AG10803 (cell line): ENCODE data around the gene POSTN.

Source experiments
- DNase-seq: peaks from one replicate; pipeline ENCODE4 v3.0.0; 2010; ENCODE audit warnings: low read depth
- H3K4me3 ChIP-seq: 2 replicates; pipeline ENCODE4 v1.5.1; 2011; ENCODE audit warnings: mild to moderate bottlenecking, low read length, control low read depth
- CTCF ChIP-seq: conservative IDR thresholded peaks from 2 replicates; pipeline ENCODE4 v1.5.1; 2011; ENCODE audit warnings: mild to moderate bottlenecking, low read length, control low read depth, inconsistent platforms

Gene POSTN

GRCh38 chr13:37636701-37637100 lies 38.1 kb upstream of the POSTN start:
- DNase-seq, result no peak
- H3K4me3 ChIP-seq, result no peak overlapping the region
- TF ChIP-seq CTCF, result no peak

GRCh38 chr13:37632294-37632693 lies 33.7 kb upstream of the POSTN start:
- no peak for DNase-seq
- no peak overlapping the region for H3K4me3 ChIP-seq
- TF ChIP-seq CTCF, result no peak

- TF ChIP-seq CTCF, result no peak
- no peak for DNase-seq
- no peak overlapping the region for H3K4me3 ChIP-seq
Observed at GRCh38 chr13:37627428-37627827, 28.9 kb upstream of the POSTN start.

- no peak overlapping the region for H3K4me3 ChIP-seq
- DNase-seq, result peak; percentile 99
- no peak for TF ChIP-seq CTCF
Observed at GRCh38 chr13:37621811-37622361, 23.3 kb upstream of the POSTN start.

GRCh38 chr13:37618554-37618953 lies 20.0 kb upstream of the POSTN start:
- DNase-seq, result peak; percentile 89
- no peak overlapping the region for H3K4me3 ChIP-seq
- no peak for TF ChIP-seq CTCF

GRCh38 chr13:37617173-37617572 lies 18.6 kb upstream of the POSTN start:
- H3K4me3 ChIP-seq, result no peak overlapping the region
- TF ChIP-seq CTCF, result no peak
- DNase-seq, result peak; percentile 98

GRCh38 chr13:37616131-37616530 lies 17.6 kb upstream of the POSTN start:
- no peak overlapping the region for H3K4me3 ChIP-seq
- DNase-seq, result peak; percentile 53
- peak; percentile 43 for TF ChIP-seq CTCF
